ENCODE results near the gene ZNF576. TPM values are rescaled to one million over a fixed set of nuclear protein-coding genes. Genes with fewer than 3 reads are reported as not detected.
"Not testable (repeated sequence)": the region's sequence is repeated elsewhere in the genome, so short reads cannot be mapped to it uniquely, and the experiment has no call there.

ZNF576 gene
- polyA plus RNA-seq, 3 donors from 2014 or later, result 6.7 to 12.8 (median 7.1) TPM

GRCh38 chr19:43643326-43643725 is 46.9 kb downstream of the ZNF576 start:
- peaks cover 6 to 15% (median 14%) of the 10 kb centered on the region in 3 donors for H3K27me3 Mint-ChIP-seq (ENCODE audit: low read depth in 3 of 3)
- H3K4me3 Mint-ChIP-seq, result no peak overlapping the region
- H3K4me1 Mint-ChIP-seq, result peaks cover 13% of the 10 kb centered on the region in 2 donors
- H3K9me3 Mint-ChIP-seq, result peaks cover 0 to 1% (median 0%) of the 10 kb centered on the region in 6 donors
- peaks cover 0 to 5% (median 3%) of the 10 kb centered on the region in 3 donors for H3K36me3 Mint-ChIP-seq
- H3K27ac Mint-ChIP-seq, result no peak overlapping the region
- DNase-seq, result no peak

- H3K36me3 Mint-ChIP-seq, result peaks cover 0 to 3% (median under 1%) of the 10 kb centered on the region in 3 donors
- peaks cover 6 to 10% (median 8%) of the 10 kb centered on the region in 3 donors for H3K27me3 Mint-ChIP-seq (ENCODE audit: low read depth in 3 of 3)
- no peak overlapping the region for H3K27ac Mint-ChIP-seq
- peaks cover 0 to 1% (median 0%) of the 10 kb centered on the region in 6 donors for H3K9me3 Mint-ChIP-seq
- peaks cover 8 to 9% of the 10 kb centered on the region in 2 donors for H3K4me1 Mint-ChIP-seq
- DNase-seq, result no peak
- no peak overlapping the region for H3K4me3 Mint-ChIP-seq
These were observed 47.8 kb downstream of the ZNF576 start for GRCh38 chr19:43644181-43644580.

GRCh38 chr19:43648633-43649032 is 52.2 kb downstream of the ZNF576 start:
- Mint-ChIP-seq H3K27me3 (ENCODE audit: low read depth in 3 of 3) (peaks cover 0 to 1% (median 0%) of the 10 kb centered on the region in 3 donors), H3K36me3 (peaks cover 0 to 6% (median 5%) of the 10 kb centered on the region in 3 donors), H3K27ac (no peak overlapping the region), H3K4me1 (no peaks in the 10 kb centered on the region), H3K4me3 (no peak overlapping the region), H3K9me3 (peaks cover 0 to 1% (median 0%) of the 10 kb centered on the region in 6 donors)
- DNase-seq, result no peak

GRCh38 chr19:43649514-43649913 is 53.1 kb downstream of the ZNF576 start:
- Mint-ChIP-seq H3K4me3 (no peak overlapping the region), H3K27me3 (ENCODE audit: low read depth in 3 of 3) (peaks cover 0 to 1% (median 0%) of the 10 kb centered on the region in 3 donors), H3K9me3 (peaks cover 0 to under 1% (median 0%) of the 10 kb centered on the region in 6 donors), H3K4me1 (no peaks in the 10 kb centered on the region), H3K36me3 (peaks cover under 1 to 8% (median 5%) of the 10 kb centered on the region in 3 donors), H3K27ac (no peak overlapping the region)
- no peak for DNase-seq

GRCh38 chr19:43650276-43650675 is 53.9 kb downstream of the ZNF576 start:
- peaks cover 5 to 10% (median 5%) of the 10 kb centered on the region in 3 donors for H3K36me3 Mint-ChIP-seq
- H3K27ac Mint-ChIP-seq; H3K4me3 Mint-ChIP-seq; H3K9me3 Mint-ChIP-seq; H3K27me3 Mint-ChIP-seq (ENCODE audit: low read depth in 3 of 3); H3K4me1 Mint-ChIP-seq; DNase-seq: not testable (repeated sequence)

Other genes with a start within 250 kb of the ZNF576 start
- not detected for gene CD177, start 242.9 kb upstream of the ZNF576 start, polyA plus RNA-seq
- not detected for gene TEX101, start 181.7 kb upstream of the ZNF576 start, polyA plus RNA-seq
- gene LYPD3, start 131.0 kb upstream of the ZNF576 start, polyA plus RNA-seq, result 1 to 10 TPM; 1.3 to 2.4 (median 1.4) TPM
- 1 to 10 TPM in 2 of 3 donors, under 1 TPM in 1; 0.51 to 3.2 (median 1.3) TPM for gene PHLDB3, start 91.8 kb upstream of the ZNF576 start, polyA plus RNA-seq
- 100 to 1,000 TPM in 1 of 3 donors, 10 to 100 TPM in 2; 70.5 to 156 (median 74.5) TPM for gene ETHE1, start 69.4 kb upstream of the ZNF576 start, polyA plus RNA-seq
- 1 to 10 TPM; 1.1 to 3.5 (median 1.7) TPM for gene ZNF575, start 63.4 kb upstream of the ZNF576 start, polyA plus RNA-seq
- gene XRCC1, start 21.1 kb upstream of the ZNF576 start, polyA plus RNA-seq, result 10 to 100 TPM; 13.3 to 34.3 (median 15.2) TPM
- gene PINLYP, start 20.8 kb upstream of the ZNF576 start, polyA plus RNA-seq, result 1 to 10 TPM in 1 of 3 donors, under 1 TPM in 1, not detected in 1; 0.61 to 3.9 TPM
- gene IRGQ, start 461 bp upstream of the ZNF576 start, polyA plus RNA-seq, result 1 to 10 TPM in 1 of 3 donors, under 1 TPM in 1, not detected in 1; 0.38 to 2.6 TPM
- gene SRRM5, start 15.5 kb downstream of the ZNF576 start, polyA plus RNA-seq, result under 1 TPM in 2 of 3 donors, not detected in 1; 0.43 to 0.86 TPM
- gene ZNF428, start 23.0 kb downstream of the ZNF576 start, polyA plus RNA-seq, result 10 to 100 TPM; 10.6 to 28.5 (median 19.7) TPM
- gene CADM4, start 43.3 kb downstream of the ZNF576 start, polyA plus RNA-seq, result under 1 TPM in 1 of 3 donors, not detected in 2; 0.10 TPM
- 1 to 10 TPM; 3.4 to 6.1 (median 5.7) TPM for gene PLAUR, start 73.6 kb downstream of the ZNF576 start, polyA plus RNA-seq
- under 1 TPM in 1 of 3 donors, not detected in 2; 0.13 TPM for gene IRGC, start 119.5 kb downstream of the ZNF576 start, polyA plus RNA-seq
- gene SMG9, start 158.4 kb downstream of the ZNF576 start, polyA plus RNA-seq, result 1 to 10 TPM; 1.9 to 9.3 (median 5.1) TPM
- gene KCNN4, start 184.4 kb downstream of the ZNF576 start, polyA plus RNA-seq, result under 1 TPM in 2 of 3 donors, not detected in 1; 0.19 to 0.27 TPM
- 1 to 10 TPM in 1 of 3 donors, not detected in 2; 3.4 TPM for gene LYPD5, start 205.9 kb downstream of the ZNF576 start, polyA plus RNA-seq
- 1 to 10 TPM in 2 of 3 donors, not detected in 1; 1.7 to 3.2 TPM for gene ZNF283, start 230.7 kb downstream of the ZNF576 start, polyA plus RNA-seq

Measured in immature natural killer cell (primary cell).